Transverse colon (tissue), 4 donors: ENCODE results near the gene B3GALNT2. TPM values are rescaled to one million over a fixed set of nuclear protein-coding genes. Genes with fewer than 3 reads are reported as not detected.

ENCODE experiments used
- DNase-seq: peaks from one replicate; pipeline ENCODE4 v3.0.0-alpha.2; 2019
- H3K27ac ChIP-seq, 4 donors: fragments of 200-600 bp; sonication (generic); 2 replicates each; pipeline ENCODE4 v1.5.1; 2016 to 2018; ENCODE audit warnings: inconsistent platforms in 4 of 4
- H3K27me3 ChIP-seq: fragments of 200-600 bp; sonication (generic); 2 replicates; pipeline ENCODE4 v1.5.1; 2017; ENCODE audit warnings: inconsistent platforms
- H3K36me3 ChIP-seq, 4 donors: fragments of 200-600 bp; sonication (generic); 2 replicates each; pipeline ENCODE4 v1.5.1; 2017 to 2019; ENCODE audit warnings: inconsistent platforms in 4 of 4
- H3K4me1 ChIP-seq, 4 donors: fragments of 200-600 bp; sonication (generic); 2 replicates each; pipeline ENCODE4 v1.5.1; 2017 to 2020; ENCODE audit warnings: inconsistent platforms in 4 of 4
- H3K4me3 ChIP-seq, 4 donors: fragments of 200-600 bp; sonication (generic); 1 replicate in 1 of 4; 2 replicates in 3 of 4; pipeline versions ENCODE4 v1.5.1 to v1.6.1; 2017 to 2019; ENCODE audit warnings: inconsistent platforms in 4 of 4
- H3K9me3 ChIP-seq, 2 donors: fragments of 200-600 bp; sonication (generic); 2 replicates each; pipeline ENCODE4 v1.5.1; 2017 to 2019; ENCODE audit warnings: inconsistent platforms in 2 of 2
- EP300 ChIP-seq: sonication (generic); formaldehyde crosslinking; IDR thresholded peaks from one replicate; pipeline ENCODE4 v1.6.1; 2017; ENCODE audit warnings: antibody characterized with exemption, low read depth
- POLR2A ChIP-seq: fragments of 450-650 bp; IDR thresholded peaks from one replicate; pipeline ENCODE4 v1.6.1; 2016; ENCODE audit warnings: antibody characterized with exemption, mild to moderate bottlenecking, moderate library complexity
- POLR2AphosphoS5 ChIP-seq, 3 donors: sonication (generic); formaldehyde crosslinking; IDR thresholded peaks; one replicate each; pipeline ENCODE4 v1.6.1; 2016; ENCODE audit warnings: antibody characterized with exemption in 3 of 3
- WGBS, 2 donors: methylation state at CpG; one replicate each; pipeline ENCODE4 v1.1.5; 2018; ENCODE audit warnings: low coverage in 1 of 2; 5-methylcytosine and 5-hydroxymethylcytosine counted together
- in situ Hi-C, 4 donors: fragments of 200-750 bp; cut with MboI; loops; one replicate each; pipeline versions ENCODE4 v1.15.0 to v1.15.1; 2017; ENCODE audit warnings: low sequenced_read_pairs in 3 of 4, low pct_ligation_motif_present in 1 of 4, low pct_unique_long_range_greater_than_20kb in 1 of 4
- intact Hi-C: fragments of 100-400 bp; cut with DNase I; formaldehyde crosslinking; loops from one replicate; pipeline ENCODE4 v1.15.1; 2023; ENCODE audit warnings: low total_unique reads
- total RNA-seq, 4 donors: library from RNA; depleted of rRNA; stranded (reverse); fragments of >200 nt; gene quantifications; one replicate each; pipeline ENCODE4 v1.1.0, GENCODE V29; 2016
- TF ChIP-seq, protein P1 (sequence below), 5 experiments: fragments of 200-600 bp in 3 of 5; fragments of 450-650 bp in 2 of 5; sonication (generic) in 3 of 5; IDR thresholded peaks; 1 replicate in 2 of 5; 2 replicates in 3 of 5; pipeline ENCODE4 v1.5.1; 2016 to 2017; ENCODE audit warnings: antibody characterized with exemption in 5 of 5, inconsistent platforms in 3 of 5, mild to moderate bottlenecking in 2 of 5, moderate library complexity in 1 of 5

Gene B3GALNT2
- total RNA-seq, 4 donors from 2014 or later: 21.4 to 42.2 (median 30.5) TPM

DNA sequence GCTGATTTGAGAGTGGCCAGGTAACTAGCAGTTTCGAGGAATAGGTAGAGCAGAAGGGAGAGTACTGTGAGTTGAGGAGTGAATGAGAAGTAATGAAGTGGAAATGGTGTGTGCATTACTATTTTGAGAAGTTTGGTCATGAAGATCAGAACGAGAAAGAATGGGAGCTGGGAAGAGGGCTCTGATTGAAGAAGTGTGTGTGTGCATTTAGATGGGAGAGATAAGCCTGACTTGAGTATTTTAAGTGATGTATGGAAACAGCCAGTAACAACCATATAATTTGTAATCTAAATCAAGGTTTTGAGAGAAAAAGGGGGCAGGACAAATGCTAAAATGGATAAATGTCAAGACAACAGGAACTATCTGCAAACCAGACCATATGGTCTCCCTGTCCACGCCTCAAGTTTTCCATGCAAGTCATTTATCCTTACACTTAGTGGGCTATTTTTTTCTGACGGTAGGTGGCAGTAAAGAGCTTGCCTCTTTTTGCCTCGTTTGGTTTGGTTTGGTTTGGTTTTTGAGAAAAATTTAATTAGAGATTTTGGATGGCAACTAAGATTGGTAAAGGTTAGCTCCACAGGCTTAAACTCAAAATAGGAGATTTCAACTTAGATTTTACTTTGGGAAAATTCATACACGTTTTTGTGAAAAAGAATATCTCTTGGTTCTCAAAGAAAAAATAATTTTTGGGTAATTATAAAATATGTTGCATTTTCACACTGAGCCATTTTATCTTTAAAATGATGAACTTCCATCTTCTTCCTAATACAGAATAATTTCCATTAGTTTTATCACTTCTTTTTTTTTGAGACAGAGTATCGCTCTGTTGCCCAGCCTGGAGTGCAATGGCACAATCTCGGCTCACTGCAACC is 9.5 kb upstream of the B3GALNT2 start:
- H3K9me3 ChIP-seq: no peaks in the 10 kb centered on the region
- H3K4me1 ChIP-seq: no peaks in the 10 kb centered on the region
- intact Hi-C loops: no loop called here
- no peaks in the 10 kb centered on the region for H3K27me3 ChIP-seq
- in situ Hi-C loops: loop anchor here (25.0 kb wide), 3 partner anchors 224 to 449 kb away; no protein-coding TSS in a partner anchor
- H3K36me3 ChIP-seq: no peaks in the 10 kb centered on the region
- no peak for TF ChIP-seq POLR2AphosphoS5 (IDR thresholded peaks at IDR 0.05)
- TF ChIP-seq, protein P1, sequence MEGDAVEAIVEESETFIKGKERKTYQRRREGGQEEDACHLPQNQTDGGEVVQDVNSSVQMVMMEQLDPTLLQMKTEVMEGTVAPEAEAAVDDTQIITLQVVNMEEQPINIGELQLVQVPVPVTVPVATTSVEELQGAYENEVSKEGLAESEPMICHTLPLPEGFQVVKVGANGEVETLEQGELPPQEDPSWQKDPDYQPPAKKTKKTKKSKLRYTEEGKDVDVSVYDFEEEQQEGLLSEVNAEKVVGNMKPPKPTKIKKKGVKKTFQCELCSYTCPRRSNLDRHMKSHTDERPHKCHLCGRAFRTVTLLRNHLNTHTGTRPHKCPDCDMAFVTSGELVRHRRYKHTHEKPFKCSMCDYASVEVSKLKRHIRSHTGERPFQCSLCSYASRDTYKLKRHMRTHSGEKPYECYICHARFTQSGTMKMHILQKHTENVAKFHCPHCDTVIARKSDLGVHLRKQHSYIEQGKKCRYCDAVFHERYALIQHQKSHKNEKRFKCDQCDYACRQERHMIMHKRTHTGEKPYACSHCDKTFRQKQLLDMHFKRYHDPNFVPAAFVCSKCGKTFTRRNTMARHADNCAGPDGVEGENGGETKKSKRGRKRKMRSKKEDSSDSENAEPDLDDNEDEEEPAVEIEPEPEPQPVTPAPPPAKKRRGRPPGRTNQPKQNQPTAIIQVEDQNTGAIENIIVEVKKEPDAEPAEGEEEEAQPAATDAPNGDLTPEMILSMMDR (IDR thresholded peaks at IDR 0.05): peak; percentile 83 to 95 (median 95)
- WGBS, 2 donors: 36 to 39% methylated on average over 8 of the region's 8 CpGs
- no peak overlapping the region for H3K27ac ChIP-seq
- no peak overlapping the region for H3K4me3 ChIP-seq
- DNase-seq: no peak

DNA sequence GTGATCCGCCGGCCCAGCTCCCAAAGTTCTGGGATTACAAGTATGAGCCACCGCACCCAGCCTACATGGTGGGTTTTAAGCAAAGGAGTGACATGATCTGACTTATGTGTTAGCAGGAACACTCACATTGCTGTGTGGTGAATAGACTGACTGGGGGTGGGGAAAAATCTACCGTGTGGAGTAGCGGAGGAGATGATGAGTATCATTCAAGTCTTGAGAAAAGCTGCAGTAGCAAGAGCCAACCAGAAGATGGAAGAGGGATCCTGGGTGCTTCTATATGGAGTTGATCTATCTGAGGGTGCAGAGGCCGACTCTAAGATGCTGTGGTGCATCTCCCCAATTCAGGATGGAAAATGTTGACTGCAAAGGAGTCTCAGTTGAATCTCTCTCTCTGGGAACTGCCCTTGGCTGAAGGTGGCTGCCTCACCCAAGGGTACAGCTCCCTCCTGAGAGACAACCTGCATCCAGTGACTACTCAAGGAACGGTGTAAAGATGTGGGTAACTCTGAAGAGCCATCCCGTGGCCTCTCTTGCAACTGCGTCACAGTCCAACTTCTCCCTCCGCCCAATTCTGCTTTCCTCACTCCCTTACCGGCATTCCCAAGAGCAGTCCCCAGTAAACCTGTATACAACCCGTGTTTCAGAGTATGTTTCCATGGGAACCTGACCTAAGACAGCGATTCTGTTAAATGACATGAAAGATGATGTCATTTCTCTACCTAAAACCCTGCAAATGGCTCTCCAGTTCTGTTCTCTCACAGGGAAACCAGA is 7.4 kb upstream of the B3GALNT2 start:
- H3K4me3 ChIP-seq: no peak overlapping the region
- no peak for DNase-seq
- intact Hi-C loops (no loop called here), in situ Hi-C loops (loop anchor here (25.0 kb wide), 3 partner anchors 226 to 451 kb away; no protein-coding TSS in a partner anchor)
- TF ChIP-seq POLR2A (no peak), POLR2AphosphoS5 (IDR thresholded peaks at IDR 0.05) (no peak), EP300 (no peak)
- TF ChIP-seq, protein P1 (IDR thresholded peaks at IDR 0.05): no peak
- no peaks in the 10 kb centered on the region for H3K4me1 ChIP-seq
- no peaks in the 10 kb centered on the region for H3K27me3 ChIP-seq
- no peak overlapping the region for H3K27ac ChIP-seq
- H3K9me3 ChIP-seq: no peaks in the 10 kb centered on the region
- 79% methylated on average over 13 of the region's 13 CpGs; no CpG with 5 or more reads in 1 of the 2 donors for WGBS, 2 donors
- no peaks in the 10 kb centered on the region for H3K36me3 ChIP-seq

DNA sequence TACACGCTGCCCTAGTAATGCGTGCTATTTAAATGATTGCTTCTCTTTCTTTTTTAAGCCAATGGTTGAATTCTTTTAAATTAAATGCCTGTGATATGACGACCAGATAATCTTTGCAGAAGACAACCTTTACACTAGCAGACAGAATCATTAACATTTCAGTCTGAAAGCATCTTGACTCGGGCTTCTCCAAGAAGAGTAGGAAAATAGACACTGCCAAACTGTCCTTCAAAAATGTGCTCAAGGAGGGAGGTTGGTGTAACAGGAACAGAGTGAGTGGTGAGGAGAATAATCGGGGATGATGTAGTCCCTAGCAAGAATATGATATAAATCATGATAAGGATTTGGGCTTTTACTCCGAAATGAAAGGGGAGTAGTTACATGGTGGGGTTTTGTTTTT is 6.6 kb upstream of the B3GALNT2 start:
- in situ Hi-C loops (loop anchor here (25.0 kb wide), 3 partner anchors 226 to 451 kb away; no protein-coding TSS in a partner anchor), intact Hi-C loops (no loop called here)
- Histone ChIP-seq H3K4me3 (no peak overlapping the region), H3K27me3 (no peaks in the 10 kb centered on the region), H3K4me1 (peaks cover 0 to 4% (median 2%) of the 10 kb centered on the region in 4 donors), H3K27ac (no peak overlapping the region), H3K36me3 (no peaks in the 10 kb centered on the region), H3K9me3 (no peaks in the 10 kb centered on the region)
- WGBS, 2 donors: 80% methylated on average over 6 of the region's 6 CpGs
- no peak for DNase-seq
- TF ChIP-seq, protein P1 (IDR thresholded peaks at IDR 0.05): no peak
- TF ChIP-seq POLR2AphosphoS5 (IDR thresholded peaks at IDR 0.05) (no peak), EP300 (no peak), POLR2A (no peak)

DNA sequence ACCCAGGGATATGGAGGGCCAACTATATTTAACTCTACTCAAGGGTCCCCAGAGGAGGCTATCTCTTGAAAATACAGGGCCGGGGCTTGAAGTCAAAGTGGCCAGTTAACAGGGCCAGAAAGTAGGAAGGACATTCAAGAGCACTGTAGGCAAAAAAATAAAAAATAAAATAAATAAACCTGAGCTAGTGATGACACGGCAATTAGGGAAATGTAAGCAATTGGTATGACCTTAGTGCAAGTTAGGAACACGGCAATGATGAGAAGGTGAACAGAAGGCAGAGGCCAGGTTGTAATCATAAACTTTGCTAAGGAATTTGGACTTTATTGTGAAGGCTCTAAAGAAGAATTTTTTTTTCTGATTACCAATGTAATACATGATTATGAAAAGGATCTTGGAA is 3.4 kb upstream of the B3GALNT2 start:
- no peaks in the 10 kb centered on the region for H3K36me3 ChIP-seq
- DNase-seq: no peak
- H3K4me1 ChIP-seq: peaks cover 0 to 12% (median 9%) of the 10 kb centered on the region in 4 donors
- no peaks in the 10 kb centered on the region for H3K9me3 ChIP-seq
- no peaks in the 10 kb centered on the region for H3K27me3 ChIP-seq
- no peak for TF ChIP-seq EP300
- no peak for TF ChIP-seq POLR2A
- TF ChIP-seq, protein P1 (IDR thresholded peaks at IDR 0.05): no peak
- TF ChIP-seq POLR2AphosphoS5 (IDR thresholded peaks at IDR 0.05): no peak
- 59 to 65% methylated on average over 3 of the region's 3 CpGs for WGBS, 2 donors
- H3K27ac ChIP-seq: no peak overlapping the region
- intact Hi-C loops: no loop called here
- in situ Hi-C loops: loop anchor here (25.0 kb wide), 3 partner anchors 230 to 455 kb away; no protein-coding TSS in a partner anchor
- H3K4me3 ChIP-seq: no peak overlapping the region
